HEK293 (cell line): ENCODE results near the gene TALDO1.

Experiments used
- CTCF ChIA-PET: fragments of 350-600 bp; formaldehyde crosslinking; extraction: SDS; loops from one replicate; lab custom pipeline; 2021; ENCODE audit warnings: antibody characterized with exemption; lab: Yijun Ruan, JAX
- POLR2A ChIA-PET: fragments of 300-600 bp; formaldehyde crosslinking; extraction: SDS; loops from one replicate; lab custom pipeline; 2020; ENCODE audit warnings: antibody characterized with exemption, inconsistent platforms; lab: Yijun Ruan, JAX
- H3K27ac ChIP-seq: fragments of 200-500 bp; sonication (Bioruptor generic); 2 replicates; pipeline ENCODE4 v1.5.1; 2014; ENCODE audit warnings: low read depth, low read length, control low read depth, inconsistent platforms; ENCODE audit errors: extremely low read depth
- H3K36me3 ChIP-seq, 2 experiments: fragments of 200-500 bp in 1 of 2; sonication (Bioruptor generic) in 1 of 2; 1 replicate in 1 of 2; 2 replicates in 1 of 2; pipeline ENCODE4 v1.5.1; 2014 to 2017; ENCODE audit warnings: inconsistent platforms in 2 of 2, low read length in 2 of 2; ENCODE audit not compliant: control insufficient read depth in 2 of 2, insufficient read depth in 1 of 2
- H3K4me1 ChIP-seq: fragments of 200-500 bp; sonication (Bioruptor generic); 2 replicates; pipeline ENCODE4 v1.5.1; 2014; ENCODE audit warnings: mild to moderate bottlenecking, low read length, inconsistent platforms; ENCODE audit not compliant: control insufficient read depth, insufficient read depth
- H3K4me3 ChIP-seq: 2 replicates; pipeline ENCODE4 v1.5.1; 2011; ENCODE audit warnings: low read depth, mild to moderate bottlenecking, control low read depth, low read length, moderate library complexity
- H3K9me3 ChIP-seq: fragments of 200-500 bp; sonication (Bioruptor generic); 2 replicates; pipeline ENCODE4 v1.5.1; 2014; ENCODE audit warnings: low read depth, low read length, inconsistent platforms; ENCODE audit not compliant: control insufficient read depth, insufficient read depth
- BCL11A ChIP-seq: fragments of 450-650 bp; formaldehyde crosslinking; IDR thresholded peaks from 2 replicates; pipeline ENCODE4 v1.5.1; 2016; ENCODE audit warnings: low read depth, missing biosample characterization, missing genetic modification characterization
- EGR2 ChIP-seq: fragments of 450-650 bp; formaldehyde crosslinking; IDR thresholded peaks from 2 replicates; pipeline ENCODE4 v1.5.1; 2016; ENCODE audit warnings: low read depth, missing biosample characterization, missing genetic modification characterization
- GLI2 ChIP-seq: fragments of 450-650 bp; formaldehyde crosslinking; IDR thresholded peaks from 2 replicates; pipeline ENCODE4; 2017; ENCODE audit warnings: missing biosample characterization, missing genetic modification characterization, low read depth, borderline replicate concordance
- GLIS2 ChIP-seq: fragments of 450-650 bp; formaldehyde crosslinking; IDR thresholded peaks from 2 replicates; pipeline ENCODE4 v1.5.1; 2016; ENCODE audit warnings: missing biosample characterization, missing genetic modification characterization
- IKZF3 ChIP-seq: fragments of 450-650 bp; IDR thresholded peaks from 2 replicates; pipeline ENCODE4 v1.5.0; 2018; ENCODE audit warnings: missing biosample characterization, mild to moderate bottlenecking, missing genetic modification characterization, moderate library complexity
- KLF1 ChIP-seq: fragments of 450-650 bp; formaldehyde crosslinking; IDR thresholded peaks from 2 replicates; pipeline ENCODE4 v1.5.1; 2016; ENCODE audit warnings: missing biosample characterization, missing genetic modification characterization
- KLF16 ChIP-seq: fragments of 450-650 bp; formaldehyde crosslinking; IDR thresholded peaks from 2 replicates; pipeline ENCODE4 v1.5.1; 2017; ENCODE audit warnings: missing biosample characterization, missing genetic modification characterization
- KLF9 ChIP-seq: fragments of 450-650 bp; formaldehyde crosslinking; IDR thresholded peaks from 2 replicates; pipeline ENCODE4 v1.5.1; 2016; ENCODE audit warnings: missing biosample characterization, missing genetic modification characterization, low read depth
- TRIM28 ChIP-seq: IDR thresholded peaks from 2 replicates; pipeline ENCODE4 v1.6.1; 2011; ENCODE audit warnings: low read length, control low read depth, borderline replicate concordance
- ZFHX2 ChIP-seq: fragments of 450-650 bp; formaldehyde crosslinking; conservative IDR thresholded peaks from 2 replicates; pipeline ENCODE4 v1.5.1; 2016; ENCODE audit warnings: missing biosample characterization, missing genetic modification characterization
- ZFP41 ChIP-seq: fragments of 450-650 bp; formaldehyde crosslinking; IDR thresholded peaks from 2 replicates; pipeline ENCODE4 v1.5.1; 2016; ENCODE audit warnings: missing biosample characterization, missing genetic modification characterization, borderline replicate concordance
- ZIC2 ChIP-seq: fragments of 450-650 bp; formaldehyde crosslinking; IDR thresholded peaks from 2 replicates; pipeline ENCODE4 v1.5.1; 2016; ENCODE audit warnings: missing biosample characterization, missing genetic modification characterization
- ZNF133 ChIP-seq: fragments of 450-650 bp; formaldehyde crosslinking; IDR thresholded peaks from 2 replicates; pipeline ENCODE4 v1.5.1; 2016; ENCODE audit warnings: missing biosample characterization, missing genetic modification characterization
- ZNF239 ChIP-seq: fragments of 450-650 bp; formaldehyde crosslinking; IDR thresholded peaks from 2 replicates; pipeline ENCODE4 v1.5.1; 2016; ENCODE audit warnings: missing biosample characterization, missing genetic modification characterization
- ZNF274 ChIP-seq, 2 experiments: fragments of 200-500 bp in 1 of 2; fragments of 450-650 bp in 1 of 2; sonication (Bioruptor generic) in 1 of 2; formaldehyde crosslinking in 1 of 2; IDR thresholded peaks; 2 replicates each; pipeline versions ENCODE4 v1.5.1 to v1.6.1; 2014 to 2016; ENCODE audit warnings: borderline replicate concordance in 1 of 2, inconsistent platforms in 1 of 2, low read length in 1 of 2, missing biosample characterization in 1 of 2, missing genetic modification characterization in 1 of 2
- ZNF433 ChIP-seq: fragments of 450-650 bp; formaldehyde crosslinking; IDR thresholded peaks from 2 replicates; pipeline ENCODE4 v1.5.1; 2016; ENCODE audit warnings: missing biosample characterization, missing genetic modification characterization, low read depth
- ZNF529 ChIP-seq: fragments of 450-650 bp; formaldehyde crosslinking; IDR thresholded peaks from 2 replicates; pipeline ENCODE4 v1.5.1; 2017; ENCODE audit warnings: missing genetic modification characterization, missing biosample characterization; ENCODE audit not compliant: insufficient replicate concordance
- ZNF707 ChIP-seq: fragments of 450-650 bp; formaldehyde crosslinking; IDR thresholded peaks from 2 replicates; pipeline ENCODE4 v1.5.1; 2016; ENCODE audit warnings: missing biosample characterization, missing genetic modification characterization
- ZNF747 ChIP-seq: fragments of 450-650 bp; formaldehyde crosslinking; IDR thresholded peaks from 2 replicates; pipeline ENCODE4 v1.5.1; 2016; ENCODE audit warnings: missing biosample characterization, missing genetic modification characterization
- ZNF777 ChIP-seq: fragments of 450-650 bp; formaldehyde crosslinking; IDR thresholded peaks from 2 replicates; pipeline ENCODE4 v1.5.1; 2017; ENCODE audit warnings: missing biosample characterization, missing genetic modification characterization, borderline replicate concordance
- ZNF837 ChIP-seq: fragments of 450-650 bp; formaldehyde crosslinking; IDR thresholded peaks from 2 replicates; pipeline ENCODE4 v1.5.1; 2016; ENCODE audit warnings: missing biosample characterization, missing genetic modification characterization
- TF ChIP-seq, protein P1 (sequence below): fragments of 450-650 bp; formaldehyde crosslinking; IDR thresholded peaks from 2 replicates; pipeline ENCODE4 v1.5.1; 2016; ENCODE audit warnings: missing biosample characterization, missing genetic modification characterization
- TF ChIP-seq, protein P2 (sequence below): fragments of 450-650 bp; formaldehyde crosslinking; IDR thresholded peaks from 2 replicates; pipeline ENCODE4 v1.5.1; 2017; ENCODE audit warnings: missing biosample characterization, missing genetic modification characterization

The TALDO1 gene

DNA sequence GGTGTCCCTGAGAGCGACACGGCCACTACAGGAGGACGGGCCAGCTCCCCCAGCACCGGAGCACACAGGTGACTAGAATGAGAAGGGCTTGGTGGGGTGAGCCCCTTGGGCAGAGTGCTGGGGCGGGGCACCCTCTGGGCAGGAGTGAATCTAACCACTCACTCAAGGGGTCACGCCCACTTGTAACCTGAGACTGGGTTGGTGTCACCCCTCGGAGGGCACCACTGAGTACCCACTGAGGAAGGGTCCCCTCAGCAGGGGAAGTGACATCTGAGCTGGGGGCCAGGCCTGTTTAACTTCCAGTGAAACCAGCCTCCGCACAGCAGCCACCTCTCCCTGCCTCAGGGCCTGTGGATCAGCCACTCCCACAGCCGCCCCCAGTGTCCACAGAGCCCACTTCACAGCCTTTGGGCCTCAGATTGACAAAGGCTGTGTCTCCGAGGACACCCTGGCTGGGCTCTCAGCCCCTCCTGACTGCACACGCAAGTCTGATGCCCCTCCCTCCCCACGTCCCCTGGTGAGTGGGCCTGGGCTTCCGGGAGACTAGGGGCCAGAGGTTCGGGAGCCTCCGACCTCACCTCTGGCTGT lies 24.4 kb downstream of the TALDO1 start:
- TF ChIP-seq KLF1 (tag by site-specific recombination) (peak; percentile 73), KLF9 (peak; percentile 56), ZNF747 (no peak), KLF16 (tag by site-specific recombination) (no peak), EGR2 (tag by site-specific recombination) (peak; percentile 76), ZNF529 (tag by site-specific recombination) (no peak), GLI2 (tag by site-specific recombination) (no peak), ZIC2 (peak; percentile 35; the same call in 1 of the 2 replicates), ZFHX2 (tag by site-specific recombination) (peak; percentile 82)
- TF ChIP-seq, protein P1, sequence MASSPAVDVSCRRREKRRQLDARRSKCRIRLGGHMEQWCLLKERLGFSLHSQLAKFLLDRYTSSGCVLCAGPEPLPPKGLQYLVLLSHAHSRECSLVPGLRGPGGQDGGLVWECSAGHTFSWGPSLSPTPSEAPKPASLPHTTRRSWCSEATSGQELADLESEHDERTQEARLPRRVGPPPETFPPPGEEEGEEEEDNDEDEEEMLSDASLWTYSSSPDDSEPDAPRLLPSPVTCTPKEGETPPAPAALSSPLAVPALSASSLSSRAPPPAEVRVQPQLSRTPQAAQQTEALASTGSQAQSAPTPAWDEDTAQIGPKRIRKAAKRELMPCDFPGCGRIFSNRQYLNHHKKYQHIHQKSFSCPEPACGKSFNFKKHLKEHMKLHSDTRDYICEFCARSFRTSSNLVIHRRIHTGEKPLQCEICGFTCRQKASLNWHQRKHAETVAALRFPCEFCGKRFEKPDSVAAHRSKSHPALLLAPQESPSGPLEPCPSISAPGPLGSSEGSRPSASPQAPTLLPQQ (tag by site-specific recombination) = no peak
- Histone ChIP-seq H3K27ac (no peak overlapping the region), H3K4me1 (no peaks in the 10 kb centered on the region; the same call in 1 of the 2 replicates), H3K9me3 (no peaks in the 10 kb centered on the region), H3K4me3 (no peak overlapping the region), H3K36me3 (peaks cover 0 to 63% of the 10 kb centered on the region in 2 experiments; a peak in 2 of 3 replicates)
- CTCF ChIA-PET = no interaction called here
- POLR2A ChIA-PET = no interaction called here

DNA sequence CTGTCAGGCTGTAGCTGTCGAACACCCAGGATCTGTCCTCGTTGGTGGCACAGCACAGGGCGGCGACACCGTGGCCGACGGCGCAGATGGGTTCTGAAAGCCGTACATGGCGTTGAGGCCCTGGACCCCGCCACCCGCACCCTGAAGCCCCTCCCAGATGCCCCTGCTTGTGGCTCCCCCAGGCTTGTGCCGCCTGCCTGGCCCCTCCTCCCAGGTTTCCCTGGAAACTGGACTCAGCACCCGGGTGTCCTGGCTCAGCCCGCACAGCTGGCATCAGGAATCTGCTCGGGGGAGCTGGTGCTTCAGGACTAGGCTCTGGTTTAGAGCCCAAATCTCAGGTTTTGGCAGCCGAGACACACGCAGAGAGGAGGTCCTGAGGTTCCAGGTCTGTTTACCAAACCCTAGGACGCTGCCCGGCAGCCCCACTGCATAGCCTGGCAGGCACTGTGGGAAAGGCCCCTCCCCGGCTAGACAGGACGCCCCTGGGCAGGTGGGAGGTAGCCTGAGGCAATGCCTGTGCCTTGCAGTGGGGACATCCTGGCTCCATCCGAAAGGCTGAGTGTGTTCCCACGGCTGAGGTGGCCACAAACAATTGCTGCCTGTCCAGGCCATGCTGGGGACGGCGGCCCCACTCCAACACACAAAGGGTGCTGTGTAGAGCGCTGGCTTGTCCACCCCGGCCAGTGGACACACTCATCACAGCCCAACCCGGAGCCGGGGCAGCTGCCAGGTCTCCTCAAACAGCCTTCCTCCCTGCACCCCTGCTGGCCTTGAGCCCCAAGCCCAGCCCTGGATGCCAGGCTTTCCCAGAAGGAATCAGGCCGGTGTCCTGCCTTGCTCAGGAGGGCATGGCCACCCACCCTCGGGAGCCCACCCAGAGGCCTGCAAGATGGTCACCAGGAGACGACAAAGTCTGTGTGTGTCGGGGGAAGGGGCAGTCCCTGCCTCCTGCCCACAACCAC lies 25.4 kb downstream of the TALDO1 start:
- ChIA-PET POLR2A (interaction anchor here (1.1 kb wide), 1 partner anchor 25 kb away, joined by 4 read pairs; no protein-coding TSS in a partner anchor), CTCF (interaction anchor here (0.7 to 1.0 kb wide), 2 partner anchors 9 to 45 kb away, joined by 3 read pairs; no protein-coding TSS in a partner anchor)
- no peak overlapping the region for H3K27ac ChIP-seq
- no peaks in the 10 kb centered on the region for H3K9me3 ChIP-seq
- no peaks in the 10 kb centered on the region; the same call in 1 of the 2 replicates for H3K4me1 ChIP-seq
- H3K4me3 ChIP-seq = no peak overlapping the region
- peaks cover 0 to 54% of the 10 kb centered on the region in 2 experiments; a peak in 2 of 3 replicates for H3K36me3 ChIP-seq
- TF ChIP-seq ZFP41 = no peak
- no peak for TF ChIP-seq ZNF274 (IDR thresholded peaks at IDR 0.05; ENCODE audit: low read length)
- no peak for TF ChIP-seq ZNF274 (tag by site-specific recombination; IDR thresholded peaks at IDR 0.05; ENCODE audit: borderline replicate concordance)
- no peak for TF ChIP-seq EGR2 (tag by site-specific recombination)
- TF ChIP-seq BCL11A (tag by site-specific recombination) = no peak
- no peak for TF ChIP-seq TRIM28
- no peak for TF ChIP-seq ZNF239 (tag by site-specific recombination)
- TF ChIP-seq ZNF133 (tag by site-specific recombination) = no peak

DNA sequence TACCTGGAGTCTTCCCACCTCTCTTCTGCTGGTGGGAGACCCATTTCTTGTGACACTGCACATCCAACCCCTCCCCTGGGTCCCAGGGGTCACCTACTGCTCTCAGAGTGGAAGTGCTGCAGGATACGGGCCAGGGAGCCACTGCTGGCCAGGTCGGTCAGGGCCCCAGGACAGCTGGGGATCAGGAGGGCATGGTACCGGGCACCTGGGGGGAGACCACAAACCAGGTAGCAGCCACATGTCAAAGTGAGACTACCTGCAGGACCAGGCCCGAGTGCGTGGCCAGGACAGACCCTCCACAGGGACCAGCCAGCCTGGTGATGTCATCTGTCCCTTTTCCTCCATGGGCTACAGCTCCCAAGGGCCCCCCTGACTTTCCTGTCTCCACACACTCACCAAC lies 26.2 kb downstream of the TALDO1 start:
- TF ChIP-seq ZNF433 (tag by site-specific recombination) = no peak
- no peak for TF ChIP-seq ZNF707 (tag by site-specific recombination)
- TF ChIP-seq ZNF777 (tag by site-specific recombination) = no peak
- TF ChIP-seq, protein P2, sequence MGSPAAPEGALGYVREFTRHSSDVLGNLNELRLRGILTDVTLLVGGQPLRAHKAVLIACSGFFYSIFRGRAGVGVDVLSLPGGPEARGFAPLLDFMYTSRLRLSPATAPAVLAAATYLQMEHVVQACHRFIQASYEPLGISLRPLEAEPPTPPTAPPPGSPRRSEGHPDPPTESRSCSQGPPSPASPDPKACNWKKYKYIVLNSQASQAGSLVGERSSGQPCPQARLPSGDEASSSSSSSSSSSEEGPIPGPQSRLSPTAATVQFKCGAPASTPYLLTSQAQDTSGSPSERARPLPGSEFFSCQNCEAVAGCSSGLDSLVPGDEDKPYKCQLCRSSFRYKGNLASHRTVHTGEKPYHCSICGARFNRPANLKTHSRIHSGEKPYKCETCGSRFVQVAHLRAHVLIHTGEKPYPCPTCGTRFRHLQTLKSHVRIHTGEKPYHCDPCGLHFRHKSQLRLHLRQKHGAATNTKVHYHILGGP (tag by site-specific recombination) = no peak
- TF ChIP-seq KLF9 = no peak
- peak; percentile 25; the same call in 1 of the 2 replicates for TF ChIP-seq GLIS2 (tag by site-specific recombination)
- no peak for TF ChIP-seq IKZF3 (tag by site-specific recombination)
- TF ChIP-seq ZNF837 (tag by site-specific recombination) = no peak
- POLR2A ChIA-PET = interaction anchor here (1.1 kb wide), 1 partner anchor 25 kb away, joined by 4 read pairs; no protein-coding TSS in a partner anchor
- Histone ChIP-seq H3K9me3 (no peaks in the 10 kb centered on the region), H3K4me1 (no peaks in the 10 kb centered on the region; the same call in 1 of the 2 replicates), H3K4me3 (no peak overlapping the region), H3K27ac (no peak overlapping the region), H3K36me3 (peaks cover 0 to 56% of the 10 kb centered on the region in 2 experiments; a peak in 2 of 3 replicates)
- CTCF ChIA-PET = interaction anchor here (0.7 to 1.0 kb wide), 2 partner anchors 9 to 46 kb away, joined by 3 read pairs; no protein-coding TSS in a partner anchor
